Stimulated activated naive CD8-positive, alpha-beta T cell treated with anti-CD3 and anti-CD28 coated beads, Interleukin-15, Interleukin-2, amounts not matched to agents 100 ng/mL and 50 ng/mL, for 24 hours (primary cell): ENCODE results near the gene ZNF286A.
"Not testable (repeated sequence)": the region's sequence is repeated elsewhere in the genome, so short reads cannot be mapped to it uniquely, and the experiment has no call there.

Source experiments
- H3K27ac Mint-ChIP-seq: one replicate; pipeline ENCODE4 v1.8.0; 2021; ENCODE audit warnings: mild to moderate bottlenecking, mixed read lengths
- H3K27me3 Mint-ChIP-seq: one replicate; pipeline ENCODE4 v1.8.0; 2021; ENCODE audit warnings: mixed read lengths
- H3K36me3 Mint-ChIP-seq: one replicate; pipeline ENCODE4 v1.8.0; 2021; ENCODE audit warnings: low read depth, mixed read lengths
- H3K4me1 Mint-ChIP-seq: one replicate; pipeline ENCODE4 v1.8.0; 2021; ENCODE audit warnings: low read depth, mixed read lengths
- H3K4me3 Mint-ChIP-seq: one replicate; pipeline ENCODE4 v1.8.0; 2021; ENCODE audit warnings: mild to moderate bottlenecking, mixed read lengths
- H3K9me3 Mint-ChIP-seq: one replicate; pipeline ENCODE4 v1.8.0; 2021; ENCODE audit warnings: mixed read lengths

ZNF286A gene

GRCh38 chr17:15699413-15699924 lies at the start of gene ZNF286A:
Gene ZNF286A (plus strand): TSS chr17:15699752. CDS start chr17:15700330, 578 bp downstream.
- peak within 1 kb of the TSS; percentile 85 for H3K27ac Mint-ChIP-seq
- not testable (repeated sequence) for H3K9me3 Mint-ChIP-seq, H3K27me3 Mint-ChIP-seq
- peaks cover 29% of the 10 kb centered on the region for H3K36me3 Mint-ChIP-seq
- H3K4me3 Mint-ChIP-seq: peak within 1 kb of the TSS; percentile 88
- peaks cover 11% of the 10 kb centered on the region for H3K4me1 Mint-ChIP-seq

- no peaks in the 10 kb centered on the region for H3K9me3 Mint-ChIP-seq
- H3K27ac Mint-ChIP-seq: no peak overlapping the region
- H3K27me3 Mint-ChIP-seq: no peaks in the 10 kb centered on the region
- H3K36me3 Mint-ChIP-seq: peaks cover 7% of the 10 kb centered on the region
- H3K4me3 Mint-ChIP-seq: no peak overlapping the region
- H3K4me1 Mint-ChIP-seq: peaks cover 11% of the 10 kb centered on the region
These were observed 49.6 kb upstream of the ZNF286A start for GRCh38 chr17:15649861-15650421.

GRCh38 chr17:15650741-15651582 lies 48.6 kb upstream of the ZNF286A start:
- H3K4me3 Mint-ChIP-seq: no peak overlapping the region

GRCh38 chr17:15651583-15652110 lies 47.9 kb upstream of the ZNF286A start:
- peaks cover 7% of the 10 kb centered on the region for H3K36me3 Mint-ChIP-seq
- no peak overlapping the region for H3K4me3 Mint-ChIP-seq
- no peaks in the 10 kb centered on the region for H3K9me3 Mint-ChIP-seq
- no peak overlapping the region for H3K27ac Mint-ChIP-seq
- peaks cover 3% of the 10 kb centered on the region for H3K4me1 Mint-ChIP-seq
- no peaks in the 10 kb centered on the region for H3K27me3 Mint-ChIP-seq

More at GRCh38 chr17:15650741-15651582, 48.6 kb upstream of the ZNF286A start:
- peaks cover 3% of the 10 kb centered on the region for H3K4me1 Mint-ChIP-seq
- no peaks in the 10 kb centered on the region for H3K27me3 Mint-ChIP-seq
- H3K36me3 Mint-ChIP-seq: peaks cover 7% of the 10 kb centered on the region
- peak overlapping the region; percentile 16 for H3K27ac Mint-ChIP-seq
- H3K9me3 Mint-ChIP-seq: no peaks in the 10 kb centered on the region

- Mint-ChIP-seq H3K27ac (no peak overlapping the region), H3K36me3 (peaks cover 15% of the 10 kb centered on the region), H3K9me3 (no peaks in the 10 kb centered on the region), H3K4me3 (no peak overlapping the region), H3K27me3 (no peaks in the 10 kb centered on the region), H3K4me1 (peaks cover 3% of the 10 kb centered on the region)
These were observed 46.6 kb upstream of the ZNF286A start for GRCh38 chr17:15652960-15653359.

- H3K27me3 Mint-ChIP-seq, H3K9me3 Mint-ChIP-seq, H3K4me3 Mint-ChIP-seq, H3K4me1 Mint-ChIP-seq, H3K27ac Mint-ChIP-seq: not testable (repeated sequence)
- peaks cover 23% of the 10 kb centered on the region for H3K36me3 Mint-ChIP-seq
These were observed 45.2 kb upstream of the ZNF286A start for GRCh38 chr17:15654401-15654800.

GRCh38 chr17:15654886-15655561 lies 44.5 kb upstream of the ZNF286A start:
- H3K9me3 Mint-ChIP-seq: no peaks in the 10 kb centered on the region

GRCh38 chr17:15657868-15658267 lies 41.7 kb upstream of the ZNF286A start:
- H3K27ac Mint-ChIP-seq: no peak overlapping the region
- H3K27me3 Mint-ChIP-seq: no peaks in the 10 kb centered on the region
- H3K9me3 Mint-ChIP-seq: no peaks in the 10 kb centered on the region
- H3K4me3 Mint-ChIP-seq: no peak overlapping the region
- no peaks in the 10 kb centered on the region for H3K4me1 Mint-ChIP-seq
- peaks cover 35% of the 10 kb centered on the region for H3K36me3 Mint-ChIP-seq

More at GRCh38 chr17:15654886-15655561, 44.5 kb upstream of the ZNF286A start:
- H3K4me3 Mint-ChIP-seq: no peak overlapping the region
- peaks cover 23% of the 10 kb centered on the region for H3K36me3 Mint-ChIP-seq
- H3K27me3 Mint-ChIP-seq: no peaks in the 10 kb centered on the region
- peaks cover 3% of the 10 kb centered on the region for H3K4me1 Mint-ChIP-seq
- no peak overlapping the region for H3K27ac Mint-ChIP-seq

- Mint-ChIP-seq H3K9me3 (no peaks in the 10 kb centered on the region), H3K4me3 (no peak overlapping the region), H3K27ac (no peak overlapping the region)
These were observed 41.3 kb upstream of the ZNF286A start for GRCh38 chr17:15658296-15658695.

GRCh38 chr17:15659236-15659635 lies 40.3 kb upstream of the ZNF286A start:
- no peaks in the 10 kb centered on the region for H3K4me1 Mint-ChIP-seq
- peaks cover 42% of the 10 kb centered on the region for H3K36me3 Mint-ChIP-seq
- H3K27ac Mint-ChIP-seq: no peak overlapping the region
- H3K27me3 Mint-ChIP-seq: no peaks in the 10 kb centered on the region
- H3K9me3 Mint-ChIP-seq: no peaks in the 10 kb centered on the region
- no peak overlapping the region for H3K4me3 Mint-ChIP-seq

More at GRCh38 chr17:15658296-15658695, 41.3 kb upstream of the ZNF286A start:
- Mint-ChIP-seq H3K36me3 (peaks cover 36% of the 10 kb centered on the region), H3K4me1 (no peaks in the 10 kb centered on the region), H3K27me3 (no peaks in the 10 kb centered on the region)

- H3K27me3 Mint-ChIP-seq: no peaks in the 10 kb centered on the region
These were observed 39.9 kb upstream of the ZNF286A start for GRCh38 chr17:15659663-15660062.

GRCh38 chr17:15660077-15660476 lies 39.5 kb upstream of the ZNF286A start:
- Mint-ChIP-seq H3K36me3 (peaks cover 42% of the 10 kb centered on the region), H3K27me3 (no peaks in the 10 kb centered on the region), H3K9me3 (no peaks in the 10 kb centered on the region), H3K4me3 (no peak overlapping the region), H3K27ac (no peak overlapping the region), H3K4me1 (no peaks in the 10 kb centered on the region)

More at GRCh38 chr17:15659663-15660062, 39.9 kb upstream of the ZNF286A start:
- Mint-ChIP-seq H3K4me1 (no peaks in the 10 kb centered on the region), H3K36me3 (peaks cover 42% of the 10 kb centered on the region), H3K9me3 (no peaks in the 10 kb centered on the region), H3K27ac (no peak overlapping the region), H3K4me3 (no peak overlapping the region)

GRCh38 chr17:15662681-15663080 lies 36.9 kb upstream of the ZNF286A start:
- Mint-ChIP-seq H3K27ac (no peak overlapping the region), H3K9me3 (no peaks in the 10 kb centered on the region), H3K4me3 (no peak overlapping the region), H3K36me3 (peaks cover 47% of the 10 kb centered on the region), H3K4me1 (no peaks in the 10 kb centered on the region), H3K27me3 (no peaks in the 10 kb centered on the region)

- H3K9me3 Mint-ChIP-seq: no peaks in the 10 kb centered on the region
These were observed 36.4 kb upstream of the ZNF286A start for GRCh38 chr17:15663176-15663575.

GRCh38 chr17:15663691-15664090 lies 35.9 kb upstream of the ZNF286A start:
- Mint-ChIP-seq H3K27me3 (no peaks in the 10 kb centered on the region), H3K36me3 (peaks cover 46% of the 10 kb centered on the region), H3K9me3 (no peaks in the 10 kb centered on the region), H3K4me3 (no peak overlapping the region), H3K4me1 (no peaks in the 10 kb centered on the region), H3K27ac (no peak overlapping the region)

More at GRCh38 chr17:15663176-15663575, 36.4 kb upstream of the ZNF286A start:
- no peaks in the 10 kb centered on the region for H3K4me1 Mint-ChIP-seq
- no peaks in the 10 kb centered on the region for H3K27me3 Mint-ChIP-seq
- H3K36me3 Mint-ChIP-seq: peaks cover 47% of the 10 kb centered on the region
- no peak overlapping the region for H3K27ac Mint-ChIP-seq
- no peak overlapping the region for H3K4me3 Mint-ChIP-seq
